Caki2 (cell line): ENCODE measurements around the gene MIF. TPM values are rescaled to one million over a fixed set of nuclear protein-coding genes. Genes with fewer than 3 reads are reported as not detected.
A peak's percentile ranks its signal among the peaks of the same experiment; 100 is the strongest.
"Not testable (repeated sequence)": the region's sequence is repeated elsewhere in the genome, so short reads cannot be mapped to it uniquely, and the experiment has no call there.

Experiments
- DNase-seq: peaks from one replicate; pipeline ENCODE4 v3.0.0-alpha.2; 2015; ENCODE audit warnings: low read depth
- in situ Hi-C: cut with HindIII; loops from 2 replicates; pipeline ENCODE4 v1.10.0; 2016; ENCODE audit warnings: low sequenced_read_pairs, low pct_unique_long_range_greater_than_20kb, mixed read lengths
- total RNA-seq: library from RNA; depleted of rRNA; stranded (reverse); fragments of >200 nt; shearing (Covaris generic); gene quantifications from 2 replicates; pipeline ENCODE4 v1.2.3, GENCODE V29; 2014; ENCODE audit warnings: low replicate concordance

MIF gene
- total RNA-seq, 1 experiment from 2014 or later = 2,027 TPM

DNA sequence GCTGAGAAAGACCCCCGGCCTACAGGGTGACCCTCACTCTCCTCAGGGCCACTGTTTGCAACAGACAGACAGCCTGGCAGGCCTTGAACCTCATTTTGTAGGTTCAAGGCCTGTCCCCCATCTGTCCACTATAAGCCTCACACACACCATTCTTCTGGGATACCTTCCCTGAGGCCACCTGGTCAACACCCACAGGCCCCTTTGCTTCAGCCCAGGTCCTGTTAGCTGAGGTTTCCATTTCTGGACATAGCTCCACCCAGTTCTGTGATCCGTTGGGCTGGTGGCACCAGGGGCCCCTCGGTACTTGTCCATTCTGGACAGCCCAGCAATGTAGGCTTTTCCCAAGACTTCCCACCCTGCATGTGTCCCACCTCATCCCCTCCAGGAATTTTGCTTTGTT, 3.1 kb downstream of the MIF start:
- no peak for DNase-seq
- in situ Hi-C loops = no loop called here

- DNase-seq = no peak
- in situ Hi-C loops = no loop called here
These were observed 4.1 kb downstream of the MIF start for GRCh38 chr22:23898006-23898974.

GRCh38 chr22:23899042-23899745, 5.0 kb downstream of the MIF start:
- in situ Hi-C loops = no loop called here

GRCh38 chr22:23900227-23900626, 6.0 kb downstream of the MIF start:
- DNase-seq, in situ Hi-C loops: not testable (repeated sequence)

More at GRCh38 chr22:23899042-23899745, 5.0 kb downstream of the MIF start:
- DNase-seq = no peak

DNA sequence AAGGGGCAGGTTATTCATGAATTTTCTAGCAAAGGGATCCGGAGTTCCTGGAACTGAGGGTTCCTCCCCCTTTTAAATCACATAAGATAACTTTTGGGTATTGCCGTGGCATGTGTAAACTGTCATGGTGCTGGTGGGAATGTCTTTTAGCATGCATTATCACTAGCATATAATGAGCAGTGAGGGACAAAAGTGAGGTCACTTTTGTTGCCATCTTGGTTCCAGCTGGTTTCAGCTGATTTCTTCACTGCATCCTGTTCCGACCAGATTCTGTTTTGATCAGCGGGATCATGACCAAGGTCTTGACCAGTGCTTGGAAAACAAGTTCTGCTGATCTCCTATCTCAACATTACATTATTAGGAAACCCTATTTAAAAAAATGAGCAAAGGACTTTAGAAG, 7.4 kb downstream of the MIF start:
- no peak for DNase-seq
- in situ Hi-C loops = no loop called here

GRCh38 chr22:23903328-23903971, 9.3 kb downstream of the MIF start:
- DNase-seq = no peak
- in situ Hi-C loops = no loop called here

DNA sequence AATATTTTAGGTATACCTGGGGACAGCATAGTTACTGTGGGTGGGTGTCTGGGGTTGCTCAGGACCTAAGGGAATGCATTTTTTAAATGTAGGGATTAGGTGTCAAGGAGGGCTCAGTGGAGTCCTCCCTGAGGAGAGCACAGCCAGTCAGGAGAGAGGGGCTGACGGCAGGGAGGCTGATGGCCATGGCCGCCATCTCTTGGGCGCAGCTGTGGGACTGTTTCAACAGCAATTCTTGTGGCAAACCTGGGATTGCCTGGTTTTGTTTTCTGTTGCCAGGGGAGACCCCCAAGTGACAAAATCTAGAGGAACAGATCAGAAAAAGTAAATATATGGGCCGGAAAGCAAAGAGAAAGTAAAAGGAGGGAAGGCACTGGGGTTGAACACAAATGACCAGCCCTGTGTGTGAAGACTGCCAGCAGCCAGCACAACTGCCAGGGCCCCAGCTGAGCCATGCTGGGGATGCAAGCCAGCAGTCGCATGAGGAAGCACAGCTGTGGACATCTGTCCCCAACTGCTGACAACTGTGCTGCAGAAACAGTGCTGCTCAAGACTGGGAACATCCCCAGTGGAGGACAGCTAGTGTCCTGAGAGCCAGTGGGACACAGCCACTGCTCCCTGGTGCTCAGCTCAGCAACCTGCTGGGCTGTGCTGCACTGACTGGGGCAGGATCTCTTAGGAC, 10.5 kb downstream of the MIF start:
- in situ Hi-C loops = no loop called here
- no peak for DNase-seq

- DNase-seq = no peak
- in situ Hi-C loops = no loop called here
These were observed 12.5 kb downstream of the MIF start for GRCh38 chr22:23906641-23907040.

GRCh38 chr22:23907423-23907822, 13.2 kb downstream of the MIF start:
- in situ Hi-C loops, DNase-seq: not testable (repeated sequence)

DNA sequence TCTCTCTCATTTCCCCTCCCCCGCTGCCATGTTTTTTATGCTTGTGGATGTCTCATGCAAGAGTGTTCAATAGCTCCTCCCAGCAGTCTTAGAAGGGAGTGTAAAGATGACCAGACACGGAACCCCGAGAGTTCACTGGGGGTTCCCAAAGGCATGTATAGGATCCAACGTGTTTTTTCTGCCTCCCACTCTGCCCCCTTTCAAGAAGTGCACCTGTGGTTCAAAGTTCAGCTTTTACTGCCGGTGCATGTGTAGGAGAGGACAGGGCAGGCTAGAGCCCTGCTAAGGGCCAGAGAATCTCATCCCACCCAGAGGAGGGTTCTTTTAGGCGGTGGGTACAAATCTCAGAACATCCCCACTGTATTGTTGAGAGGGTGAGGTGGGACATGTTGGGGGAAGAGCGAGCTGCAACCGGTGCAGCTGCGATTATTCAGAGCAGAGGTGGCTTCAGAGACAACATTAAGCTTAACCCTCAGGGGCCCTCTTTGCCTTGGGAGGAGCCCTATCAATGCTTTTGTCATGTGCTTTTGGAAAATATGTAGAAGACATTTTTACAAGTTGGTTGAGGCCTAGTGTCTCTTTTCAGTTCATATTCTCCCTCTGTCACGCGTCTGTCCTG, 14.5 kb downstream of the MIF start:
- in situ Hi-C loops = no loop called here
- no peak for DNase-seq

DNA sequence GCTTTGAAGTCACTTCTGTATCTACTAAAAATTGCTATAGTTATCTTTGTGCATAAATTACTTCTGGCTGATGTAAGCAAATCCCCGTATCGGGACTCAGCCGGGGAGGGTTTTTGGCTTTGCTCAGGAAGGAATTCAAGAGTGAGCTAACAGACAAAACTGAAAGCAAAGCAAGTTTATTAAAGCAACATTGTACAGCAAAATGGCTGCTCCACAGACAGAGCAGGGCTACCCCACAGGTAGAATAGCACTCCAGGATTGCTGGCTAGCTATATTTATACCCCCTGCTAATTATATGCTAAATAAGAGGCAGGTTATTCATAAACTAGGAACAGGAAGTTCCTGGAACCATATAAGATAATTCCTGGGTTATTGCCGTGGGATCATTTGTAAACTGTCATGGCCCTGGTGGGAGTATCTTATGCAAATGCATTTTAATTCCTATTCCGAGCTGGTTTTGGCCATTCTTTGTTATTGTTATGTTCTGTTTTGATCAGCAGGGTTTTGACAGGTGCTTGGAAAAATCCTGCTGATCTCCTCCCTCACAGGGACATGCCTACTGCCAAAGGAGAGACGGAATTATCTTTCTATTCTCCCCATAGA, 15.2 kb downstream of the MIF start:
- in situ Hi-C loops = no loop called here

DNA sequence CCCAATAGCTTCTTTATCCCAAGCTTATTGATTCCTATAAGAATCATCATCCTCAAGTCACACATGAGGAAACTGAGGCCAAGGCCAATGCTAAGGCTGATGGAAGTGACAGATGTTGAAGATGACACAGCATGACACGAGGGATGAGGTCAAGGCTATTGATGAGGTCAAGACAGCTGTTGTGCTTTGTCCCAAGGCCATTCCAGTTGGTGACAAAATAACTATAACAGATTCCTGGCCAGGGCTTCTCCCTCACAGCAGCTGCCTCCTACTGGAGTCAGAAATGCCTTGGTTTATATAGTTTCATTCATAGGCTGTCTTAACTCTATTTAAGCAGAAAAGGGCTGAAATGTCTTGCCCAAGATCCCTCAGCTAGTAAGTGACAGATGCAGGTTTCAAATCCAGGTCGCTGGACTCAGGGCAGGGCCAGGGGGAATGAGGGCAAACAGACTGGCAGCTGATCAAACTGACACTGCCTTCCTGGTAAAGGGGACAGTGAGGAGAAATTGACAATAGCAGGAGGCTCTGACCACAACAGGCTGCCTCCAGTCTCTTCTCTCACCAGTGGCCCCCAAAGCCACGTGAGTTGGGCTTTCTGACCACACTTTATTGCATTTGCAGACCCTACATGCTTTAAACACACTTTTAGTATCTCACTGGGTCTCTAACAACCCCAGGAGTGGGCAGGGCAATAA, 16.5 kb downstream of the MIF start:
- in situ Hi-C loops = no loop called here
- no peak for DNase-seq

More for the DNA sequence above, 15.2 kb downstream of the MIF start:
- DNase-seq = no peak

GRCh38 chr22:23911318-23911980, 17.3 kb downstream of the MIF start:
- no peak for DNase-seq
- in situ Hi-C loops = no loop called here

DNA sequence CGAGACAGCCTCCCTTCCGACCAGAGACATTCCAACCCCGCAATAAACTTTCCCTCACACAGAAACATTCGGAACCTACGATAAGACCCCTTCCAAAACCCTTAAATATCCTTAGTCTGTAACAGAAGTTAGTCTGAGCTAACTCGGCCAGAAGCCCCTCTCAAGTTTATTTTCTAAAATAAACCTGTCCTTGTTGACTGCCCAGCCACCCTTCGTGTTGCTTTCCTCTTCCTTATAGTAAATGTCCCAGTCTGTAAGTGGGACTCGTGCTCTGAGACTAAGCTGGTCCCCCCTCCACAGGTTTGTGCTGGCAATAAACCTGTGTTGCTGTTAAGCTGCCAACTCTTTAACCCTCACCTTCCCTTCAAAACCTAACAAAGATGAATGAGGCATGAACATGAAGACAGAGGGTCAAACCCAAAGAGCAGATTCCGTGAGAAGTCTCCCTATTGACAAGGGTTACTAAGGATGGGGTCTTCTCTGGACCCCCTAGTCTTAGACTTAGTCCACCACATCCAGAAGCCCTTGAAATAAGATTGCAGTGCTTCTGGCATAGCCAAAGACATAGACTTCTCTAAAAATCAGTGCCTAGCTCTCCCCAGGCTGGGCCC, 18.2 kb downstream of the MIF start:
- no peak for DNase-seq
- in situ Hi-C loops = no loop called here

DNA sequence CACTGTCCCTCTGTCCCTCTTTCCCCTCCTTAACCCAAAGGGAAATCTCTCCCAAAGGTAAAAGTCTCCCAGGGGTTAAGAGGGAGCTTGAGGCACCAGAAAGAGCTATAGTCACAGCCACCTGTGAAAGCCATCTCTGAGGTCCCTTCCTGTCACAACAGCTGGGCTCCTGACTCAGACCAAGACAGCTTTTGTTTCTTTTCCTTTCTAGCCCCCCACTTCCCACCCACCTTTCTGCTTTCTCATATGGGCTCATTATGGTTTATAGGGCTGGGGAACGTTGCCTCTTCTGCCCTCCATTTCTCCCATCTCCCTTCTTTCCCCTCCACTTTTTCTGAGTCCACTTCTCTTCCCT, 19.1 kb downstream of the MIF start:
- in situ Hi-C loops = no loop called here
- no peak for DNase-seq

GRCh38 chr22:23913661-23914353, 19.6 kb downstream of the MIF start:
- DNase-seq = peak; percentile 98
- in situ Hi-C loops = no loop called here
